ENCODE data around the gene SPACA5.
"Not testable (repeated sequence)": the region's sequence is repeated elsewhere in the genome, so short reads cannot be mapped to it uniquely, and the experiment has no call there.

DNA sequence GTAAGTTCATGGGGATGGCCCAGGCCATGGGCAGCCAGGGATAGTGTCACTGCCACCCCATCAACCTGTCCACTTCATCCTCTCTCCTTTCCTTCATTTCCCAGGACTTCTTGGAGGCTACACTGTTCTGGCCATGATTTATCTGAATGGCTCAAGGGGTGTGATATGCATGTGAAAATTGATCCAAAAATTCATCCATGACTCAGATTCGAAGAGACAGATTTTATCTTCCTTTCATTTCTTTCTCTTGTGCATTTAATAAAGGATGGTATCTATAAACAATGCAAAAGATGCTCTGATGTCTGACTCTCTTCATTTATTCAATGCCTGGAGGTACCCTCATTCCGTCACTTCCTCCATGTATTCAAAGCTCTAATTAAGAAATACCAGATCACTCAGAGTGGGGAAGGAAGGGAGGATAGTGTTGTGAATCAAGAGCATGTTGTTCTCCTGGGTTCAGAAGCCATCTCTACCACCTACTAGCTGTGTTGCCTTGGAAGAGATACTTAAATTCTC is 2.7 kb downstream of the SPACA5 start:
- TF ChIP-seq, protein P1, sequence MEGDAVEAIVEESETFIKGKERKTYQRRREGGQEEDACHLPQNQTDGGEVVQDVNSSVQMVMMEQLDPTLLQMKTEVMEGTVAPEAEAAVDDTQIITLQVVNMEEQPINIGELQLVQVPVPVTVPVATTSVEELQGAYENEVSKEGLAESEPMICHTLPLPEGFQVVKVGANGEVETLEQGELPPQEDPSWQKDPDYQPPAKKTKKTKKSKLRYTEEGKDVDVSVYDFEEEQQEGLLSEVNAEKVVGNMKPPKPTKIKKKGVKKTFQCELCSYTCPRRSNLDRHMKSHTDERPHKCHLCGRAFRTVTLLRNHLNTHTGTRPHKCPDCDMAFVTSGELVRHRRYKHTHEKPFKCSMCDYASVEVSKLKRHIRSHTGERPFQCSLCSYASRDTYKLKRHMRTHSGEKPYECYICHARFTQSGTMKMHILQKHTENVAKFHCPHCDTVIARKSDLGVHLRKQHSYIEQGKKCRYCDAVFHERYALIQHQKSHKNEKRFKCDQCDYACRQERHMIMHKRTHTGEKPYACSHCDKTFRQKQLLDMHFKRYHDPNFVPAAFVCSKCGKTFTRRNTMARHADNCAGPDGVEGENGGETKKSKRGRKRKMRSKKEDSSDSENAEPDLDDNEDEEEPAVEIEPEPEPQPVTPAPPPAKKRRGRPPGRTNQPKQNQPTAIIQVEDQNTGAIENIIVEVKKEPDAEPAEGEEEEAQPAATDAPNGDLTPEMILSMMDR (IDR thresholded peaks at IDR 0.05) = not testable (repeated sequence)
- not testable (repeated sequence) for TF ChIP-seq EZH2 (IDR thresholded peaks at IDR 0.05)
